Ascending aorta (tissue), 2 donors: Measurements from ENCODE around the gene PFKFB2. TPM values are rescaled to one million over a fixed set of nuclear protein-coding genes. Genes with fewer than 3 reads are reported as not detected.

Source experiments
- DNase-seq, 2 donors: peaks; one replicate each; pipeline ENCODE4 v3.0.0-alpha.2; 2019; ENCODE audit warnings: low spot score in 2 of 2
- H3K27ac ChIP-seq, 2 donors: fragments of 200-600 bp; sonication (generic); one replicate each; pipeline ENCODE4 v1.5.1; 2016 to 2017; ENCODE audit warnings: mild to moderate bottlenecking in 1 of 2
- H3K27me3 ChIP-seq: fragments of 200-600 bp; sonication (generic); one replicate; pipeline ENCODE4 v1.5.1; 2017
- H3K36me3 ChIP-seq, 2 donors: fragments of 200-600 bp; sonication (generic); one replicate each; pipeline ENCODE4 v1.5.1; 2016
- H3K4me1 ChIP-seq, 2 donors: fragments of 200-600 bp; sonication (generic); one replicate each; pipeline ENCODE4 v1.5.1; 2016 to 2017; ENCODE audit warnings: mild to moderate bottlenecking in 1 of 2
- H3K4me3 ChIP-seq, 2 donors: fragments of 200-600 bp; sonication (generic); one replicate each; pipeline ENCODE4 v1.5.1; 2016 to 2017; ENCODE audit warnings: mild to moderate bottlenecking in 1 of 2
- H3K9me3 ChIP-seq, 2 donors: fragments of 200-600 bp; sonication (generic); one replicate each; pipeline ENCODE4 v1.5.1; 2016
- intact Hi-C: fragments of 100-400 bp; cut with DNase I; formaldehyde crosslinking; loops from one replicate; pipeline ENCODE4 v1.15.1; 2023
- total RNA-seq: library from RNA; depleted of rRNA; stranded (reverse); fragments of >200 nt; gene quantifications from one replicate; pipeline ENCODE4 v1.1.0, GENCODE V29; 2016
- TF ChIP-seq, protein P1 (sequence below), 3 experiments: fragments of 200-600 bp in 2 of 3; fragments of 450-650 bp in 1 of 3; sonication (generic) in 2 of 3; IDR thresholded peaks; one replicate each; pipeline ENCODE4 v1.5.1; 2016 to 2019; ENCODE audit warnings: antibody characterized with exemption in 3 of 3, mild to moderate bottlenecking in 1 of 3, moderate library complexity in 1 of 3

Gene PFKFB2
- total RNA-seq, 1 donor from 2014 or later: 1.2 TPM

DNA sequence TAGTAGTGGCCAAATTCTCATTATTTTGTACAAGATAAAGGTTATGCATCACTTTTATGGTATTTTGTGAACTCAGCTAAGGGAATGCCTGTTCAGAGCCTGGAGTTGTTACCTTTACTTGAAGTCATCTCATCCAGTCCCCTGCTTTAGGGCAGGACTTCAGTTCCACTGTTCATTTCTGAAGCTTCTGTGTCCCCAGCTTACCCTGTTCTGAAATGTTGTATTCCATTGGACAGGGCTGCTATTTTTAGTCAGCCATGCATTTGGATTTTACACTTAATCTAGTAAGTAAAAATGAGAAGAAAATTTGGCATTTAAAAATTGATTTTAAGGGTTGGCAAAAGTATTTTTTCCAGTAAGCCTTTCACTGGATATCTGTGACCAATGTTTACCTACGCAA, 23.9 kb downstream of the PFKFB2 start:
- Histone ChIP-seq H3K4me1 (peaks cover 0 to 6% of the 10 kb centered on the region in 2 donors), H3K4me3 (no peak overlapping the region), H3K27ac (no peak overlapping the region), H3K36me3 (peaks cover 0 to 6% of the 10 kb centered on the region in 2 donors), H3K9me3 (no peaks in the 10 kb centered on the region), H3K27me3 (no peaks in the 10 kb centered on the region)
- TF ChIP-seq, protein P1, sequence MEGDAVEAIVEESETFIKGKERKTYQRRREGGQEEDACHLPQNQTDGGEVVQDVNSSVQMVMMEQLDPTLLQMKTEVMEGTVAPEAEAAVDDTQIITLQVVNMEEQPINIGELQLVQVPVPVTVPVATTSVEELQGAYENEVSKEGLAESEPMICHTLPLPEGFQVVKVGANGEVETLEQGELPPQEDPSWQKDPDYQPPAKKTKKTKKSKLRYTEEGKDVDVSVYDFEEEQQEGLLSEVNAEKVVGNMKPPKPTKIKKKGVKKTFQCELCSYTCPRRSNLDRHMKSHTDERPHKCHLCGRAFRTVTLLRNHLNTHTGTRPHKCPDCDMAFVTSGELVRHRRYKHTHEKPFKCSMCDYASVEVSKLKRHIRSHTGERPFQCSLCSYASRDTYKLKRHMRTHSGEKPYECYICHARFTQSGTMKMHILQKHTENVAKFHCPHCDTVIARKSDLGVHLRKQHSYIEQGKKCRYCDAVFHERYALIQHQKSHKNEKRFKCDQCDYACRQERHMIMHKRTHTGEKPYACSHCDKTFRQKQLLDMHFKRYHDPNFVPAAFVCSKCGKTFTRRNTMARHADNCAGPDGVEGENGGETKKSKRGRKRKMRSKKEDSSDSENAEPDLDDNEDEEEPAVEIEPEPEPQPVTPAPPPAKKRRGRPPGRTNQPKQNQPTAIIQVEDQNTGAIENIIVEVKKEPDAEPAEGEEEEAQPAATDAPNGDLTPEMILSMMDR (IDR thresholded peaks at IDR 0.05): no peak
- intact Hi-C loops: loop anchor here (1.0 kb wide), 2 partner anchors 23 to 27 kb away; no protein-coding TSS in a partner anchor
- DNase-seq: no peak

DNA sequence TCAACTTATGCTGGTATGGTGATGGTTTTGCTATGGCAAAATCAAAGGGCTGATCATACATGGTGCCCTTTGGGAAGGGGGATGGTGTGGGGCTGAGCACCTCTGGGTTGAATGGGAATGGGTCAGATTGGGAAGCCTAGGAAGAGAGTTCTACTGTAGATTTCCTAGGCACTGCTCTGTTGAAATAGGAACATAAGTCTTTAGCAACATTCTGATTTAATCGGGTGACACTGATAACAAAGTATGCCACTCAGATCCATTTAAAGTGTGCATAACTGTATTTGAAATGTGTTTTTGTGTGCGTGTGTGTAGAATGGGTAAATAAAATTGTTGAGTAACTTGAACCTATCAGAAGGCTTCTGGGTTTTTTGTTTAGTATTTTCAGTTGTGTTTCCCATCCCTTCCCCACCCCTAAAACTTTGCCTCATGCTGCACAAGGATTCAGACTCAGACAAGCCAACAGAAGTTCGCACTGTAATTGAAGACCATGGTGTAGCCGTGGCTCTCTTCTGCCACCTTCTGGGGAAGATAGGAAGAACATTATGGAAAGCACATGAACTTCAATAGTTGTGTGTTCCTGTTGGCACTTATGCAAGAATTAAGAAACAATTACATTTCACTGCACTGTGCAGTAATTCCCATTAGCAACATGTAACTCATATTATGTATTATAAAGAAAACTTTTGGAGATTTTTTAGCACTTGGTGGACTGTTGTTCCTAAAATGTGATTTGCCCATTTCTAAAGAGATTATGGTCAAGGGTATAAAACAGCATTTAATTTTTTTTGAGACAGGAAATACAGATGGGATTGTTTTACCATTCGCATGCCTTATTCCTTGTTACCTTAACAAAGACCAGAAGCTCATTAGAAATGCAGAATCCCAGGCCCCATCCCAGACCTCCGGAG, 24.6 kb downstream of the PFKFB2 start:
- H3K27ac ChIP-seq: no peak overlapping the region
- DNase-seq: peak in 1 of 2 donors; percentile 81
- H3K4me1 ChIP-seq: peaks cover 0 to 6% of the 10 kb centered on the region in 2 donors
- TF ChIP-seq, protein P1 (IDR thresholded peaks at IDR 0.05): peak; percentile 78 to 87 (median 80)
- peaks cover 0 to 3% of the 10 kb centered on the region in 2 donors for H3K36me3 ChIP-seq
- no peaks in the 10 kb centered on the region for H3K9me3 ChIP-seq
- intact Hi-C loops: loop anchor here (1.0 kb wide), 2 partner anchors 23 to 27 kb away; no protein-coding TSS in a partner anchor
- no peak overlapping the region for H3K4me3 ChIP-seq
- no peaks in the 10 kb centered on the region for H3K27me3 ChIP-seq

DNA sequence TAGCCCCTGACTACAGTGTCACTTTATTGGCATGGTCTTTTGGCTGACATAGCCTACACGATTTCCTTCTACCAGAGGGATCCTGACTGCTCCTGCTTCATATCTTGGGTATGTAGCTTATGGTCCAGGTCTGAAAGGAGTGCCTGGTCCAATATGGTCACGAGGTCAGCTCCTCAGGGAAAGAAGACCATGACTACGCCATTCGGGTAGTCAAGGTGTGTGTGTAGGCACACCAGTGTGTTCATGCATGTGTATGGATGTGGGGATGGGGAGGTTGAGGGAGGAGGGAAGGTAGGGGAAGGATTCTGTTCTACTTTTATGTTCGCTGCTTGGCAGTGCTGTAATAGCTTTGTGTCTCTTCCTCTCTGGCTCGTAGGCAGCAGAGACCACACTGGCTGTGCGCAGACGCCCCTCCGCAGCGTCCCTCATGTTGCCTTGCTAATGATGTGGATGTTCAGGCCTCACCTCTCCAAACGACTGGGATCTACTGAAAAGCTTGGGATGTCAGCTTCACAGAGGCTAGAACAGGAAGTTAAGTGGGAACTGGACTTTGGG, 25.6 kb downstream of the PFKFB2 start:
- intact Hi-C loops: no loop called here

DNA sequence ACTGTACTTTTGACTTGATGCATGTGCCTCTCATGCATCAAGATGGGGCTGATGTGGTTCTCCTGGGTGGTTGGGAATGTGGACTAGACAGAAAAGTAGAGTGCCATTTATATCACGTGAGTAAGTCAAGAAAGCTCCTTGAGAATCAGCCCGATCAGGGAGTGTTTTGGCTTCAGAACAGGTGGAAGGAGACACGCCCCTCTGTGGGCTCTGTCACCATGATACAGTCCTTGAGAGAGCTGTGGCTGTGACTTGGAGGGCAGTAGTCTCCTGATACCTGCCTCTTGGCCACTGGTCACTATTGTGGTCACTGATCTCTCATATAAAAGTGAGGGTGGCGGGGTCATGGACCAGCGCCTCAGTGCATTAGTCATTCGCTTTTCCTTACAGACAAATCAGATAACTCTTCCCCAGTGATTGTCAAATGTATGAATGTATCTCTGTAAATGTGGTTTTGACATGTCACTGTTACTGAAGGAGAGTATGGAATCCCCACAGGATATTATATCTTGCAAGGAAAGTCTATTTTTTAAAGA, 26.7 kb downstream of the PFKFB2 start:
- no peaks in the 10 kb centered on the region for H3K27me3 ChIP-seq
- no peak overlapping the region for H3K4me3 ChIP-seq
- intact Hi-C loops: no loop called here
- no peak for DNase-seq
- H3K27ac ChIP-seq: no peak overlapping the region
- H3K9me3 ChIP-seq: no peaks in the 10 kb centered on the region
- peaks cover 0 to 6% of the 10 kb centered on the region in 2 donors for H3K4me1 ChIP-seq
- H3K36me3 ChIP-seq: peaks cover 0 to 3% of the 10 kb centered on the region in 2 donors
- TF ChIP-seq, protein P1 (IDR thresholded peaks at IDR 0.05): no peak

More for the DNA sequence above, 25.6 kb downstream of the PFKFB2 start:
- peaks cover 0 to 6% of the 10 kb centered on the region in 2 donors for H3K4me1 ChIP-seq
- H3K4me3 ChIP-seq: no peak overlapping the region
- H3K27me3 ChIP-seq: no peaks in the 10 kb centered on the region
- no peak overlapping the region for H3K27ac ChIP-seq
- peaks cover 0 to 3% of the 10 kb centered on the region in 2 donors for H3K36me3 ChIP-seq
- TF ChIP-seq, protein P1 (IDR thresholded peaks at IDR 0.05): no peak
- H3K9me3 ChIP-seq: no peaks in the 10 kb centered on the region
- no peak for DNase-seq

DNA sequence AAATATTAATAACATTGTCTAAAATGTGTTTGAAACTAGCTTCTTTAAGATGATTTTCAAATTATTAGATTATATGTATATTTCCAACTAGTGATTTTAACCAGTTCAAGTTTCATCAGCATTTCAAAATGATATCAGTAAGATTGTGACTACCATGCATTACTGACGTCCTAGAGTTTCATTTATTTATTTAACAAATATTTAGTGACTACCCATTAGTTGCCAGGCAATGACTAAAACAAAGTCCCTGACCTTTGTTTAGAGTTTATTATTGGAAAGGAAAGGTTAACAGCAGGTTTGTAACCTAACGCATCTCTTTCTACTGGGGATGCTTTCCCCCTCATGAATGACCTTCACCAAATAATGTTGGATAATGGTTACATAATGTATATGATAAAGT, 28.0 kb downstream of the PFKFB2 start:
- DNase-seq: no peak
- Histone ChIP-seq H3K27ac (no peak overlapping the region), H3K4me1 (peaks cover 0 to 6% of the 10 kb centered on the region in 2 donors), H3K4me3 (no peak overlapping the region), H3K9me3 (no peaks in the 10 kb centered on the region), H3K36me3 (no peaks in the 10 kb centered on the region), H3K27me3 (no peaks in the 10 kb centered on the region)
- TF ChIP-seq, protein P1 (IDR thresholded peaks at IDR 0.05): no peak
- intact Hi-C loops: no loop called here
